Stomach (tissue), 4 donors: ENCODE measurements around the gene EFNA3.

Source experiments
- POLR2A ChIP-seq, 4 donors: fragments of 450-650 bp; IDR thresholded peaks; one replicate each; pipeline ENCODE4 v1.6.1; 2016; ENCODE audit warnings: antibody characterized with exemption in 4 of 4, control low read depth in 2 of 4, mild to moderate bottlenecking in 1 of 4, moderate library complexity in 1 of 4
- POLR2AphosphoS5 ChIP-seq, 3 donors: sonication (generic); formaldehyde crosslinking; IDR thresholded peaks; one replicate each; pipeline ENCODE4 v1.6.1; 2016; ENCODE audit warnings: antibody characterized with exemption in 3 of 3
- TF ChIP-seq, protein P1 (sequence below), 7 experiments: fragments of 450-650 bp in 4 of 7; fragments of 200-600 bp in 3 of 7; sonication (generic) in 3 of 7; IDR thresholded peaks; one replicate each; pipeline ENCODE4 v1.5.1; 2016 to 2019; ENCODE audit warnings: antibody characterized with exemption in 7 of 7, control low read depth in 2 of 7, mild to moderate bottlenecking in 1 of 7

DNA sequence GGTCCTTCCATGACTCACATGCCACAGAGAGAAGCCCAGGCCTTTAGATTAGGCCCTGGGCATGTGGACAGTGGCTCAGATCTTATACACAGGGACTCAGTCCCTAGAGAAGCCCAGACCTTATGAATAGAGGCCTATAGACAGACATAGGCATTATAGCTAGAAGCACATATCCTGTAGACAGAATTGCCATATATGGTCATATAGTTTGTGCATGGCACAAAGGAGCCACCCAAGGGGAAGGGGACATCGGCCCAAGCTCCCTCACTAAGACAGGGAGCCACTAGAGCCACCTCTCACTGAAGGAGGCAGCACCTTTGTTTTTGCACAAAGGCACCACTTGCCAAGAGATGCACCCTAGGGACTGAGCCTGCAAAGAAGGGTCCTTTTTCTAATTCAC is 2.3 kb upstream of the EFNA3 start:
- TF ChIP-seq POLR2A (IDR thresholded peaks at IDR 0.05): no peak
- TF ChIP-seq, protein P1, sequence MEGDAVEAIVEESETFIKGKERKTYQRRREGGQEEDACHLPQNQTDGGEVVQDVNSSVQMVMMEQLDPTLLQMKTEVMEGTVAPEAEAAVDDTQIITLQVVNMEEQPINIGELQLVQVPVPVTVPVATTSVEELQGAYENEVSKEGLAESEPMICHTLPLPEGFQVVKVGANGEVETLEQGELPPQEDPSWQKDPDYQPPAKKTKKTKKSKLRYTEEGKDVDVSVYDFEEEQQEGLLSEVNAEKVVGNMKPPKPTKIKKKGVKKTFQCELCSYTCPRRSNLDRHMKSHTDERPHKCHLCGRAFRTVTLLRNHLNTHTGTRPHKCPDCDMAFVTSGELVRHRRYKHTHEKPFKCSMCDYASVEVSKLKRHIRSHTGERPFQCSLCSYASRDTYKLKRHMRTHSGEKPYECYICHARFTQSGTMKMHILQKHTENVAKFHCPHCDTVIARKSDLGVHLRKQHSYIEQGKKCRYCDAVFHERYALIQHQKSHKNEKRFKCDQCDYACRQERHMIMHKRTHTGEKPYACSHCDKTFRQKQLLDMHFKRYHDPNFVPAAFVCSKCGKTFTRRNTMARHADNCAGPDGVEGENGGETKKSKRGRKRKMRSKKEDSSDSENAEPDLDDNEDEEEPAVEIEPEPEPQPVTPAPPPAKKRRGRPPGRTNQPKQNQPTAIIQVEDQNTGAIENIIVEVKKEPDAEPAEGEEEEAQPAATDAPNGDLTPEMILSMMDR (IDR thresholded peaks at IDR 0.05): no peak
- TF ChIP-seq POLR2AphosphoS5 (IDR thresholded peaks at IDR 0.05): no peak
